GM18873 (cell line): Measurements from ENCODE around the gene GH1.
A peak's percentile ranks its signal among the peaks of the same experiment; 100 is the strongest.

Experiments used
- ATAC-seq: cut with Tn5 transposase; IDR thresholded peaks from one replicate; pipeline ENCODE4 v1.9.1; 2021; ENCODE audit warnings: mild to moderate bottlenecking, moderate library complexity, moderate number of reproducible peaks; ENCODE audit not compliant: unreplicated experiment, low FRiP score

Gene GH1

DNA sequence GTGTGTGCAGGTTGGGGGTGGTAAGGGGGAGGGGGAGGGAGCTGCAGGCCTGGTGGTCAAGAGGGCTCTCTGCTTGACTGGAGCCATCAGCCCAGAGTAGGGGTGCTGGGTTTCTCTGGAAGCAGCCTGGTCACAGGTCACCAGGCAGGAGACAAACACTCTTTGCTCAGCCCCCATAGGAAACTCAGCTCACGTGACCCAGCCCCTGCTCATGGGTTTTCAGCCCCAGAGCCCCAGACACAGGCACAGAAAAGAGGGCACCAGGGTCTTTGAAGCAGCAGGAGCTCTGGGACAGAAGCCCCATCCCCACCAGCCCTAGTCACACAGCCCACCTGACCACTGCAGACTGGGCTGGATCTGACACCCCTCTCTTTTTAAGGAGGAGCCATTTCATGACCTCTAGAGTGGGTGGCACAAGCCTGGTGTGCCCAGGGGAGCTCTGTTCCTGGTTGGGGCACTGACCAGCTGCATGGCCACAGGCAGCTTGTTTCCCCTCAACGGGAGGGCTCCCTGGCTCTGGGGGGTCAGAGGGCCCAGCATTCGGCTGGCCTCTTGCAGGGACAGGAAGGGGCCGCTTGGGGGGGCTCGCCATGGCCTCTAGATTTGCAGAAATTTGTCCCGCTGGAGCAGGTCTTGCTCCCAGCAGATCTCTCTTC, 27.3 kb upstream of the GH1 start:
- no peak for ATAC-seq

- ATAC-seq, result no peak
Observed at GRCh38 chr17:63944736-63945499, 26.3 kb upstream of the GH1 start.

- ATAC-seq, result no peak
Observed at GRCh38 chr17:63943745-63944144, 25.1 kb upstream of the GH1 start.

GRCh38 chr17:63942309-63942985, 23.8 kb upstream of the GH1 start:
- no peak for ATAC-seq

DNA sequence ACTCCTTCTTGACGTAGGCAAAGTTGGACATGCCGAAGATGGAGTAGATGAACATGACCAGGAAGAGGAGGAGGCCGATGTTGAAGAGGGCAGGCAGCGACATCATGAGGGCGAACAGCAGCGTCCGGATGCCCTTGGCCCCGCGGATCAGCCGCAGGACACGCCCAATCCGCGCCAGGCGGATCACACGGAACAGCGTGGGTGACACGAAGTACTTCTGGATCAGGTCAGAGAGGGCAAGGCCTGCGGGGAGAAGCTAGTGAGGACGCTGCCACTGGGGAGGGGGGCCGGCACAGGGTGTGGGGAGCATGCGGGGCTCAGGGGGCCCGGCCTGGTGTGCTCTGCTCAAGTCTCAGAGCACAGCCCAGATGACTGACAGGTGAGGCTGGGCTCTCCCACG, 23.1 kb upstream of the GH1 start:
- ATAC-seq, result no peak

- ATAC-seq, result no peak
Observed at GRCh38 chr17:63941162-63941561, 22.5 kb upstream of the GH1 start.

DNA sequence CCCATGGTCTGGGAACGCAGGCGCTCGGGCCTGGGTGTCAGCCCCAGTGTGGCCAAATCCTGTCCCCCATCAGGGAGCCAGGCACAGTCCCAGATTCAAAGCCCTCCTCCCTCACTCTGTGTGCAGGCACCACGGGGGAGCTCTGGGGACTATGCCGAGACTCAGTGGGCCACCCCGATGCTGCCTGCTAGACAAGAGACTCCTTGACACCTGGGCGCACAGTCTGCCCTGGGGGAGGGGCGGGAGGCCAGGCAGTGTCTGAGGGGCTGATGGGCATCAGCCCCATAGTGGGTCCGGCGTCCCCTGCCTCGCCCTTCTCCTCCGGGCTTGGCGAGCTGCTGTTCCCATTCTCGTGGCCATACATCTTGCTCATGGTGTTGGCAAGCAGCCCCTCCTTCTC, 21.9 kb upstream of the GH1 start:
- no peak for ATAC-seq

GRCh38 chr17:63939884-63940283, 21.2 kb upstream of the GH1 start:
- no peak for ATAC-seq

- no peak for ATAC-seq
Observed at GRCh38 chr17:63939401-63939800, 20.8 kb upstream of the GH1 start.

GRCh38 chr17:63937920-63938319, 19.3 kb upstream of the GH1 start:
- ATAC-seq, result no peak

DNA sequence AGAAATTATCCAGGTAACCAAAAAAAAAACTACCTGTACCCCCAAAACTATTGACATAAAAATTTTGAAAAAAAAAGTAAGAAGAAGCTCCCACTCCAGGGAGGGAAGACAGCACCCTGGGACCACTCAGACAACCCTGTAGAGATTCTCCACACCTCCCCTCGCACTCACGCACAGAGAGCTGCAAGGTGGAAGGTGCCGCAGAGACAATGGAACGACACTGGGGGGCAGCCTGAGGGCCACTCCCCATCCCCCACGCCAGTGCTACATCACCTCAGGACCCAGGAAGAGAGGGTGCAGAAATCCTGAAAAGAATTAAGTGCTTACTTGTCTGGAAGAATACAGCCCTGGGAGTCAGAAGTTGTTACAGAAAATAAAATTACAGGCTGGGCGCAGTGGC, 18.7 kb upstream of the GH1 start:
- no peak for ATAC-seq

DNA sequence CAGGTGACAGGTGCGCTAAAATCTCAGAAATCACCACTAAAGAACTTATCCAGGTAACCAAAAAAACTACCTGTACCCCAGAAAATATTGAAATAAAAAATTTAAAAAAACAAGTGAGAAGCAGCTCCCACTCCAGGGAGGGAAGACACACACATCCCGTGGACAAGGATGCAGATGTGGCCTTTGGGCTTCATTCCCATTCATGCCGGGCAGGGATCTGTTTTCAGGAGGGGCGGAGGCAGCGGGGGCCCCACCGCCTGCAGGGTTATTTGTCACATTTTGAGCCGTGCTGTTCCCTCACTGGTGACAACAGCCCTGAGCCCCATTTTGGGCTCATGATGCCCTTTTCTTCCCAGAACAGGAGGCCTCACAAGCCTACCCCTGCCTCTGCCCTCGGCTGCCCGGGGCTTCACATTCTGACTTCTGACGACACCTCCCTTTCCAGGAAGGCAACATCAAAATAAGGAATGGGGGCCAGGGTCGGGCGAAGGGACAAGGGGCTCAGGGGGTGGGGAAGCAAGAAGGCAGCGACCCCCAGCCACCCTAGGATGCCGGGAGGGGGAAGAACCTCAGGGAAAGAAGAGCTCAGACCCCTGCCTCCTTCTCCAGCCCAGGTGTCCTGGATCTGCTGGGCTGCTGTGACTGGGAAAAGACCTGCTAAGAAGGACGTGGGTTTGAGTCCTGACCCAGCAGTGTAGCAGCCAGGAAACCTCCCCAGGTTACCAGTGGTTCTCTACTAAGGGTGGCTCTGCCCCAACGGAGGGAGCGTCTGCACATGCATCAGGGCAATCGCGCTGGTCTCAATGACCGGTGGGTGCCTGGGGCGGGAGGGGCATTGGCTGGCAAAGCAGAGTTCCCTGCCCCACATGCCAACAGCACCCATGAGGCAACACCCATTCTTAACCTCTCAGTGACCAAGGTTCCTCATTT, 15.8 kb upstream of the GH1 start:
- ATAC-seq, result no peak

GRCh38 chr17:63933598-63933997, 15.0 kb upstream of the GH1 start:
- no peak for ATAC-seq

DNA sequence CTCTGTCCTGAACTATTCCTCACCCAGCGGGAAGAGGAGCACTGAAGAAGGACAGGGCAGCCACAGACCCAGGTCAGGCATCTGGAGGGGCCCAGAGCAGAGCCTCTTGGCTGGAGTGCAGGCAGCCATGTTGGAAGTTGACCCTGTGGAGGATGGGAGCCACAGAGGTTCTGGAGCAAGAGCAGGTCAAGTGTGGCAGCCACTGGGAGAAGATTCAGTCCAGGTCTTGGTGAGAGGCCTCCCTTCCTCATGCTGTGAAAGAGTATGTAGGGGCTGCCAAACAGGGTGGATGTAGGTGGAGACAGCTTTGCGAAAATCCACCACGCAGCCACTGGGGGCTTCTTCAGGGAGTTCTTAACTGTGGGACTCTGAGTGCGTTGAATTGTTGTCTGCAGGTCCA, 14.1 kb upstream of the GH1 start:
- no peak for ATAC-seq

DNA sequence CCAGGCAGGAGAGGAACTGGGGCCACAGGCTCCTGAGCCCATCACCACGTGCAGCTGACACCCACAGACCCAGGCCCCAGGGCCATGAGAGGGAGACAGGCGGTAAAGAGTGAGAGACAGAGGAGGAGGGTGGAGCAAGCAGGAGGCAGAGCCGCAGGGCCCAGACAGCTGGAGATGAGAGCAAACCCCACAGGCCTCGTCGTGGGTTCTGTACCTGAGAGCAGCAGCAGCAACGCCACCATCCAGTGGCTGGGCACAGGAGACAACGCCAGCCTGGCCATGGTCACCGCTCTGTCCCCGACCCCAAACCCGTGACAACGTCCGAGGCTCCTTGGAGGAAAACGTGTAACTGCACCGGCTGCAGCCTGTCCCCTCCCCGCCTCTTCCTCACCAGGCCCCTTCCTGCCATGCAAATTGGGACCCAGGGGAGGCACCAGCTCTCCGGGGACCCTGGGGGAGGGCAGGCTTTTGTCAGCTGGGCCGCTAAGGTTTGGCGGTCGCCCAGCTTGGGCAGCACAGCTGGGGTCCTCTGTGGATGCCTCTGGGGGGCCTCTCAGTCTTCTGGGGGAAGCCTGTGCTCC, 13.4 kb upstream of the GH1 start, which contains the start of gene CD79B:
Gene CD79B (minus strand): TSS at position 351 of the 581 bp plus-strand sequence. CDS start 70 bp downstream, at position 281.
- ATAC-seq, result peak; percentile 59

GRCh38 chr17:63930951-63931575, 12.4 kb upstream of the GH1 start:
- no peak for ATAC-seq

GRCh38 chr17:63929860-63930766, 11.5 kb upstream of the GH1 start:
- no peak for ATAC-seq

DNA sequence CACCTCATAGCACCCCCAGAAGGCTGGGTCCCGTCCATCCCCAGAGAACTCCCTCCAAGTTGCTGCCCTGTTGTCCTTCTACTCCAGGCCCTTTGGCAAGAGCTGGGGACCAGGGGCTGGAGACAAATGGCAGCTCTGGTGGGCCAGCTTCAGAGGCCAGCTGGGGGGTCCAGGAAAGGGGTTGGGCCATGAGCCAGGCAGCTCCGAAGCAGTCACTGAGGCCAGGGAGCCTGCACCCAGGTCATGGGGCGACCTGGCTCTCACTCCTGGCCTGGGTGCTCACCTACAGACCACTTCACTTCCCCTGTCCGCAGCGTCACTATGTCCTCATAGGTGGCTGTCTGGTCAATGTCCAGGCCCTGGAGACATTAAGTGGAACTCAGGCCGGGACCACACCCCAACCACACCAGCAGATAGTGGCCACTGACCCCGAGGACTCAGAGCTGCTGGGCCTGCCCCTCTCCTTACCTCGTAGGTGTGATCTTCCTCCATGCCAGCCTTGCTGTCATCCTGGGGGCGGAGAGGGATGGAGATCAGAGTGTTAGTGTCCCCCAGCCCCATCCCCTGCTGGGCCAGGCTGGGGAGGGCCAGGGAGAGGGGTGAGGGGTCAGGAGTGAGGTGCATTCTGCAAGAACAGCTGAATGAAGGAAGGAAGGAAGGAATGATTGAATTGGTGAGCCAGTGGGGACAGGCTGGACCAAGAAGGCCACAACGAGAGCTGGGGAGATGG, 10.5 kb upstream of the GH1 start:
- ATAC-seq, result no peak
